ENCODE results near the gene ADGRG6.
"Not testable (repeated sequence)": the region's sequence is repeated elsewhere in the genome, so short reads cannot be mapped to it uniquely, and the experiment has no call there.

ADGRG6 gene

DNA sequence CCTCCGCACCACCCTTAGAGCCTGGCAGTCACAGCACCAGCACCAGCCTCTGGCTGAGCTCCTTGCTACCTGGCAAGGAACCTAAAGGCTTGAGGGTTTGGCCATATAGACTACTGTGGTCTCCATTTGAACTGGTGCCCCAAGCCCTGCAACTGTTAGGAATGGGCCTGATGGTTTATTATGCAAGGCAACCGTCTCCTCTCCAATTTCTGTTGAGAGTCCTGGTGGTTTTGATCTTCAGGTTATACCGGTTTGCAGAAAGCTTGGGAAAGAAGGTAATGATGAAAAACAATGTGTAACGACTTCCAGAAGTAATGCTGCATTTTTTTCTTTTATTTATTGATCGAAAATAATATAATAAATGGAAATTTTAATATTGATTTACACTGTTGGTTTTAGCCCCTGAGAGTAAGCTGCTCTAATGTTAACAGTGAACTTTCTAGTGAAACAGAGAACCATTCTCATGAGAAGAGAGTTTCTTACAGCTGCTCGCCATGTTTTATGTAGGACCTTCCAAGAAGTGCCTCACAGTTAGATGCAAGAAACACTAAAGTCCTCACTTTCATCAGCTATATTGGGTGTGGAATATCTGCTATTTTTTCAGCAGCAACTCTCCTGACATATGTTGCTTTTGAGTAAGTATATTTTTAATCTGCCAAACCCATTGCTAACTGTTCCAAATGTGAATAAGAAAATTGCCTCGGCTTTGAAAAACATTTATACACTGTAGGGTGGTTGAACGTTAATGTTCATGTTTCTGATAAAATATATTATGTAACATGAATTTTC is 112.8 kb downstream of the ADGRG6 start:
- DNase-seq = no peak

DNA sequence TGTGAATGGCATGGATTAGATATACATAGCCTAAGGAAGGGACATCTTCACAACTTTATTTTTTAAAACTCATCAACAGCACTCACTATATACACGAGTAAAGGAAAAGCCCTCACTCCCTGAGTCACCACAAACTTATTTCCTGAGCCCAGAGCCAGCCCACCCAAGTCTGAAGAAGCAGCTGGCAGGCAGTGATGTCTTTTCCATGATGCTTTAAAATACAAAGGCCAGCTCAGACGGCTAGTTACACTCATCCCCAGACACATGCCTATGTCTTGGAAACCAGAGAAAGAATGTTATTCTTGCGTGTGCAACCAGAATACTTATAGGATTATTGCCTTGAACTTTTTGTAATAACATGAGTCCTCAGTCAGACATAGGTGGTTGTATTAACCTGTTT is 114.4 kb downstream of the ADGRG6 start:
- DNase-seq = no peak

DNA sequence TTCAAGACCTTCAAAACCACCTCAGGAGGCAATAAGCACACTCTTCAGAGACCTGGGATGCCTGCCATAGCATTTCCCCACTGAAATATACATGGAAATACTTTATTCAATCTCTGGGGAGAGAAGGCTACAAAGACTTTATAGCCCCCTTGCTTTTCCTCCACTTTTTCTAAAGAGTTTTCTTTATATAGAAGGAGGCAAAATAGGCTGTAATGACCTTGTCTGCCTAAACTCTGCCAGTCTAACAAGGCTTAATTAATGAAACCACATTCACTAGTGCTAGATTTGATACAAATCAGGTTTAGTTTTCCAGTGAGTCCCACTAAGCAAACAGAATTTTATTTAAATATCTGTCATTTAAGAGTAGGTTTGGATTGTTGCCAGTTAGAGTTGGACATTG is 114.9 kb downstream of the ADGRG6 start:
- DNase-seq = no peak

DNA sequence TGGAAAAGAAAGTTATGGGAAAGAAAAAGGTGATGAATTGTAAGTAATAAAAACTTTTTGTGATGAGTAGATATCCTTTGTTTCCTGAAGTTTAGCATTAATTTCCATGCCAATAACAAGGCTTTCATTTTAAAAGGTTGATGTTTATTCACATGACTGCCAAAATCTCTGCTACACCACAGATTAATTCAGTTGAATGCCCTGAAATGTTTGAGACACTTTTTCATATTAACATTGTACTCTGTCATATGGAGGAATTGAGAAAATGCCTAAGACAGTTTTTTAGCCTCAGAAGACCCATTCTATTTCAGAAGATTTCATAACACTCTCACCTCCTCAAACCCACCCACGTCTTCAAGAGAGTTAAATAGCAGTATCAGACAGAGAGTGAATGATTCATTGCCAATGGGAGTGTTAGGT is 115.5 kb downstream of the ADGRG6 start:
- no peak for DNase-seq

- DNase-seq = no peak
These were observed 117.3 kb downstream of the ADGRG6 start for GRCh38 chr6:142419071-142419470.

- no peak for DNase-seq
These were observed 119.0 kb downstream of the ADGRG6 start for GRCh38 chr6:142420802-142421201.

DNA sequence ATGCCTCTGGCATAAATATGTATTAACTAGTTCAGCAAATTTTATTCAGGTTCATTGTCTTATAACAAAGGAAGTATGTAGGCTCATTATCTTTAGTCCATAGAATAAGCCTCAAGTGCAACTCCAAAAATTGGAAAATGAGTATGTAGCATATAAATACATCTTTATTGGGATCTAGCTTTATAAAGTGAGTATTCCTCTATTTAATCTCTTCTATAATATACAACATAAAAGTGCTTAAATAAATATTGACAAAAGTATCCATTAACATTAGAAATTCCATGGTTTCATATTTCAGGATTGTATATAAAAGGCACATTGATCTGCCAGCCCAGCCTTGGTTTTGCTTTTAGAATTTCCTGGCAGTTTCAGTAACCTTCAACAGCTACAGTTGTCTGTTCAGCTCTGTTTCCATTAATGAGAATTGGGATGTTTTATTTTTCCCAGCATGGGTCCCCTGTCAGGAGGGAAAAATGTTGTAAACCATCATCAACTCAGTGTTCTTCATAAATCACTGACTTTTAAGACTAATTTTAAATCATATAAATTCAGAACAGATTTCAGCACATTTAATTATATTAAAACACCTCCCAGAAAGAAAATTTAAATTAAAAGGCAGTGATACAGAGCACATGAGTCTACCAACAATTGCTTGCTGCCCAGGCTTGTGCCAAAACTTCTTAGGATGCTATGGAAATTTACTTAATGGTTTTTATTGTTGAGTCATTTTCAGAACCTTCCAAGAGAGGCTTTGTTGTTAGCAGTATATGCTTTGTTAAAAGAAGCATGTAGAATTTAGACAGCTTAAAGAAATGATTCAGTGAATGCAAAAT is 119.7 kb downstream of the ADGRG6 start:
- DNase-seq = no peak

DNA sequence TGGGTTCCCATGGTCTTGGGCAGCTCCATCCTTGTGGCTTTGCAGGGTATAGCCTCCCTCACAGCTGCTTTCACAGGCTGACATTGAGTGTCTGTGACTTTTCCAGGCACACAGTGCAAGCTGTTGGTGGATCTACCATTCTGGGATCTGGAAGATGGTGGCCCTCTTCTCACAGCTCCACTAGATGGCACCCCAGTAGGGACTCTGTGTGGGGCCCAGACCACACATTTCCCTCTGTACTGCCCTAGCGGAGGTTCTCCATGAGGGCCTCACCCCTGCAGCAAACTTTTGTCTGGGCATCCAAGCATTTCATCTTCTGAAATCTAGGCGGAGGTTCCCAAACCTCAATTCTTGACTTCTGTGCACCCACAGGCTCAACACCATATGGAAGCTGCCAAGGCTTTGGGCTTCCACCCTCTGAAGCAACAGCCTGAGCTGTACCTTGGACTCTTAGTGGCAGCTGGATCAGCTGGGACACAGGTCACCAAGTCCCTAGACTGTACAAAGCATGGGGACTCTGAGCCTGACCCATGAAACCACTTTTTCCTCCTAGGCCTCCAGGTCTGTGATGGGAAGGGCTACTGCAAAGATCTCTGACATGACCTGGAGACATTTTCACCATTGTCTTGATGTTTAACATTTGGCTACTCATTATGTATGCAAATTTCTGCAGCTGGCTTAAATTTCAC is 124.8 kb downstream of the ADGRG6 start:
- not testable (repeated sequence) for DNase-seq

GRCh38 chr6:142428468-142428867 is 126.7 kb downstream of the ADGRG6 start:
- DNase-seq = not testable (repeated sequence)

GRCh38 chr6:142429195-142429594 is 127.4 kb downstream of the ADGRG6 start:
- DNase-seq = no peak

DNA sequence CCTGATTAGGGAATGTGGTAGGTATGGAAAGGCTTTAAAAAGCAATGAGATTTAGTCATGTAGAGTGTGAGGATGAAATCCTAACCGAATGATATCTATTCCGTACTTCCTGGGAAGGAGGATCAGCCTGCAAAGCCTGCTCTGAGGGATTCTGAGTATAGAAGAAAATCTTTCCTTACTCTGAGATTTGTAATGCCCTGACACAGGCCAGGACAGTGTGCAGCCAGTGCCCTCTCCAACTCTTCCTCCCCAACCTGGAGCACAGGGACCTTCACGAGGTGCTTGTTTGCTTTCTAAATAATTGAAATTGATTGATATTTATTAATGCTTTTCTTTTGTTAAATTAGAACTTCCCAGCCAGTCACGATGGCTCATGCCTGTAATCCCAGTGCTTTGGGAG is 131.6 kb downstream of the ADGRG6 start:
- DNase-seq = no peak

- DNase-seq = no peak
These were observed 137.1 kb downstream of the ADGRG6 start for GRCh38 chr6:142438898-142439297.

- no peak for DNase-seq
These were observed 138.9 kb downstream of the ADGRG6 start for GRCh38 chr6:142440600-142441293.

DNA sequence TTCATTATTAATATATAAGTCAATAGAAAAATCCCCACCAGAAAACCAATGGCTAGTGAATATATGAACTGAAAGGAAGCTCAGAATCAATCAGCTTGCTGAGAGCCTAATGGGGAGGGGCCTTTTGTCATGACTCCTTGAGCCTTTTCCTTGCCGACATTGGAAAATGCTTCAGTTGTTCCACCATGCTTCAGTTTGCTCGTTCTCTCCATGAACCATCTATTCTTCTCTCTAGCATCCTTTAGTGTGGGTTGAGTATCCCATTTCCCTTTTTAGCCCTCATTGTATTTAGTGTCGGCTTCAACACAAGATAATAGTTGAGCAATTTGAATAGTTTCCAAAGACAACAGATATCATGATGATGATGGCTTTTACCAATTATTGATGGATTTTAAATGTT is 139.9 kb downstream of the ADGRG6 start:
- no peak for DNase-seq

- no peak for DNase-seq
These were observed 141.3 kb downstream of the ADGRG6 start for GRCh38 chr6:142443102-142443501.

GRCh38 chr6:142443532-142443931 is 141.7 kb downstream of the ADGRG6 start:
- no peak for DNase-seq

DNA sequence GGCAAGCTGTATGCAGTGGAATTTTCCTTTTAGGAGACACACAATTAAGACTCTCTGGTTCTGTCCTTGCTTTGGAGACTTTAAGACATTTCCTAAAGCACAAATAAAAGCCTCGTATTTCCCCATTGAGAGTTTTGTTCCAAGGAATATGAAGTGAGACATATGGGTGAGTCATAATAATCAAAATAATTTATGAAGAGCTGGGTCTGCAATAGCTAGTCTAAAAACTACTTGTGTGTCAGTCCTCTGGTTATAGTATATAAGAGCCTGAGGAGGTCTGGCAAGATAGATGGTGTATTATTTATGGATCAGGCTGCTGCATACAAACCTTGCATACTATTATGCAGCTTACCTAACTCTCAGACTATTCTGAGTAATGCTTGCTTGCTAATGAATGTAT is 142.6 kb downstream of the ADGRG6 start:
- no peak for DNase-seq

DNA sequence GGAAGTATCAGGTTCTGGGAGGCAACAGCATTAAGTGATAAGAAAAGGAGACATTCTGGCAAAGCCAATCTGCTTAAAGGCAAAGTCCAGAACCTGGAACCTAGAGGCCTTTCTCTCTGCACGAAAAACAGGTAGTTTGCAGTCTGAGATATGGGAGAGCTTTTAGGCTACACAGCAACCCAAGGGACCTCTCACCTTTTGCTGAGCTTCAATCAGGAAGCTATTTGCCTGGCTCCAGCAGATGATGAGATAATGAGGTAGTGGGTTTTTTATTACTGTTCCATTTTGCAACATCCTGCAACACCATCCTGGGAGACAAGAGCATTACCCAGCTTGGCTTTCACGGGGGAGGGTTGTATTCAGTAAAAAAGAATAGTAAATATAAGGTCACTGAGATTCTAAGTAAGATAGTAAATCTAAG is 143.1 kb downstream of the ADGRG6 start:
- DNase-seq = no peak

DNA sequence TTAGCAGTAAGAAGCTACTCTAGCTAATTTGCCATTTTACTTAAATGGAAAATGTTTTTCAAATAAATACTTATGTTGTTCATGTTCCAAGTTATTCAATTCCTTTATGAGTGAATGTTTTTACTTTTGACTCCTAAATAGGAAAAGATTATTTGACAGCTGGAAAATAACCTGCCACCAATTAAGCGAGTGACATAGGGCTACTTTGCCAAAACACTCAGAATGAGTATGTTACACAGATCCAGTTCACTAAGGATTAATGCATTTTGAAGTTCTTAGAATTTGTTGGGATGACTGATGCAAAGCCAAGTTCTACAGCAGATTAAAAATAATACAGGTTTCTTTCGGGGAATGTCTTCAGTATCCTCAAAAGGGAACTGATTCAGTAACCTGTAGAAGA is 144.4 kb downstream of the ADGRG6 start:
- DNase-seq = no peak

- no peak for DNase-seq
These were observed 144.8 kb downstream of the ADGRG6 start for GRCh38 chr6:142446576-142446975.

GRCh38 chr6:142448091-142448729 is 146.4 kb downstream of the ADGRG6 start:
- DNase-seq = no peak

DNA sequence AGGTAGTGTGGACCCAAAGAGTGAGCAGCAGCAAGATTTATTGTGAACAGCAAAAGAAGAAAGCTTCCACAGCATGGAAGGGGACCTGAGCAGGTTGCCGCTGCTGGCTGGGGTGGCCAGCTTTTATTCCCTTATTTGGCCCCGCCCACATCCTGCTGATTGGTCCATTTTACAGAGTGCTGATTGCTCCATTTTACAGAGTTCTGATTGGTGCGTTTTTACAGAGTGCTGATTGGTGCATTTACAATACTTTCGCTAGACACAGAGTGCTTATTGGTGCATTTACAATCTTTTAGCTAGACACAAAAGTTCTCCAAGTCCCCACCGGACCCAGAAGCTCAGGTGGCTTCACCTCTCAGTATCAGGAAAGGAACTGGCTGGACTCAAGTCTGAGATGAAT is 149.0 kb downstream of the ADGRG6 start:
- DNase-seq = not testable (repeated sequence)
